ENCODE results near the gene SLC12A6.

DNA sequence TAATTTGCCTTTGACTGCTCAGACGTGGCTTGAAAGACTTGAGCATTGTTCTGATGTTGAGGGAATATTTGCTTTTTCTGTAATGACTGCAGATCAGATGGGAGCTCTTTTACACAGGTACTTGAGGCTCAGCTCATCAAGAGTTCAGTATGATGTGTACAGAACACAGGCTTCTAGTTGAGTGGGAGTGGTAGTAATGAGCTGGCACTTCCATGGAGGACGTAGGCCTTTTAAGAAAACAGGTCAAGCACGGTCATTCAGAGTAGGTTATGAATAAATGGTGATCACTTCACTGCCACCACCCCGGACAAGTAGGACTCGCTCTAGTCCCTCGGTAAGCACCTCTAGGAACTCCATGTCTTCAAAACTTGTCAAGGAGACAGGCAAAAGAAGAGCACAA lies 104.0 kb downstream of the SLC12A6 start:
- TF ChIP-seq YY1 (IDR thresholded peaks at IDR 0.05; ENCODE audit: insufficient read depth, insufficient read length) = no peak
- no peak for TF ChIP-seq ZNF274 (IDR thresholded peaks at IDR 0.05; ENCODE audit: low read depth, low read length)
- TF ChIP-seq SUZ12 (IDR thresholded peaks at IDR 0.05; ENCODE audit: extremely low read depth, insufficient read depth, insufficient read length) = no peak
